Bronchial epithelial cell (primary cell): ENCODE results near the gene ATP11B. TPM values are rescaled to one million over a fixed set of nuclear protein-coding genes. Genes with fewer than 3 reads are reported as not detected.

Experiments
- DNase-seq: peaks from one replicate; pipeline ENCODE4 v3.0.0-alpha.2; 2010; ENCODE audit warnings: low read depth
- FAIRE-seq: peaks from 2 replicates; lab custom pipeline; 2011; peaks lifted over from hg19 to GRCh38; lab: Jason Lieb, UNC
- H3K27me3 ChIP-seq: 2 replicates; pipeline ENCODE4 v1.5.1; 2011; ENCODE audit warnings: low read length; ENCODE audit not compliant: control insufficient read depth, insufficient read depth
- H3K36me3 ChIP-seq: 2 replicates; pipeline ENCODE4 v1.5.1; 2011; ENCODE audit warnings: low read length; ENCODE audit not compliant: control insufficient read depth, insufficient read depth
- H3K4me3 ChIP-seq: 2 replicates; pipeline ENCODE4 v1.5.1; 2011; ENCODE audit warnings: mild to moderate bottlenecking, low read depth, low read length, control low read depth
- CTCF ChIP-seq: IDR thresholded peaks from 2 replicates; pipeline ENCODE4 v1.5.1; 2011; ENCODE audit warnings: mild to moderate bottlenecking, moderate library complexity, low read length, control low read depth, inconsistent platforms; ENCODE audit not compliant: insufficient read depth, severe bottlenecking
- total RNA-seq: library from RNA; depleted of rRNA; stranded (reverse); fragments of >200 nt; gene quantifications from 2 replicates; pipeline ENCODE4 v1.2.1, GENCODE V29; 2014

ATP11B gene
- total RNA-seq, 1 donor from 2014 or later: 72.4 TPM

DNA sequence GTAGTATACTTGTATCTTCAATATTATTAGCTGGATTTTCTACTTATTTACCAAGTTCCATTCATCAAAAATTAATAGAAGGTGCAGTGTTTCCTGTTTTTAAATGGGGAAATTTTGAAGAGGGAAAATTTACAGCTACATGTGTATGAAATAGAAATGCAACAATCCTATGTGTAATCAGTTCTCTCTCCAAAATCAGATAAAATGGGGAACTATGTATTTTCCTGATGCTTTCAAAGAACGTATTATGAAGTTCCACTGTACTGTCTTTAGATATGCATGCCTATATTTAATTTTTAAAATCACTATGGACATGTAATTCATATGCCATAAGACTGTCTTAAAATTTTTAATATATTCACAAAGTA is 143.6 kb downstream of the ATP11B start:
- DNase-seq: no peak
- no peak overlapping the region for H3K4me3 ChIP-seq
- no peak for FAIRE-seq
- no peak for TF ChIP-seq CTCF
- no peaks in the 10 kb centered on the region for H3K36me3 ChIP-seq
- H3K27me3 ChIP-seq: no peaks in the 10 kb centered on the region

DNA sequence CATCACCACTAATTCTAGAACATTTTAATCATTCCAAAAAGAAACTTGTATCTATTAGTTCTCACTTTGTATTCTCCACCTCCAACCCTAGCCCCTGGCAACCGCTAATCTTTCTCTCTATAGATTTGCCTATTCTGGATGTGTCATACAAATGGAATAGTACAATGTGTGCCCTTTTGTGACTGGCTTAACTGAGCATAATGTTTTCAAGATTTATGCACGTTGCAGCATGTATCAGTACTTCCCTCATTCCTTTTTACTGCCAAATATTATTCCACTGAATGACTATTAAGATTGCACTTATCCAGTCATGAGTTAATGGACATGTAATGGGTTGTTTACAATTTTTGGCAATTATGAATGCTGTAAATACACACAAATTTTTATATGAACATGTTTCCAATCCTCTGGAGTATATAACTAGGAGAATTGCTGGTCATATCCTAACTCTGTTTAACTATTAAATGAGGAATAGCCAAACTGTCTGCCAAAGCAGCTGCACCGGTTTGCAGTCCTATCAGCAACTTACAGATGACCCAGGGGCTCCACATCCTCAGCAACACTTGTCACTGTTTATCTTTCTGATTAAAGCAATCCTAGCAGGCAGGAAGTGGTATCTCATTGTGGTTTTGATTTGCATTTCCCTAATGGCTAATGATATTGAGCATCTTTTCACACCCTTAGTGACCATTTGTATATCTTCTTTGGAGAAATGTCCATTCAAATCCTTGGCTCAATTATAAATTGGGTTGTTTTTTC is 144.2 kb downstream of the ATP11B start:
- peak; percentile 69 for DNase-seq
- FAIRE-seq: no peak
- TF ChIP-seq CTCF: no peak
- no peaks in the 10 kb centered on the region for H3K36me3 ChIP-seq
- H3K4me3 ChIP-seq: no peak overlapping the region
- H3K27me3 ChIP-seq: no peaks in the 10 kb centered on the region

- no peak for FAIRE-seq
- no peaks in the 10 kb centered on the region for H3K36me3 ChIP-seq
- TF ChIP-seq CTCF: no peak
- no peak for DNase-seq
- H3K27me3 ChIP-seq: no peaks in the 10 kb centered on the region
- no peak overlapping the region for H3K4me3 ChIP-seq
These were observed 147.0 kb downstream of the ATP11B start for GRCh38 chr3:182940266-182940808.

- Histone ChIP-seq H3K4me3 (no peak overlapping the region), H3K36me3 (no peaks in the 10 kb centered on the region), H3K27me3 (no peaks in the 10 kb centered on the region)
- DNase-seq: no peak
- no peak for TF ChIP-seq CTCF
- FAIRE-seq: no peak
These were observed 148.4 kb downstream of the ATP11B start for GRCh38 chr3:182941719-182942118.

DNA sequence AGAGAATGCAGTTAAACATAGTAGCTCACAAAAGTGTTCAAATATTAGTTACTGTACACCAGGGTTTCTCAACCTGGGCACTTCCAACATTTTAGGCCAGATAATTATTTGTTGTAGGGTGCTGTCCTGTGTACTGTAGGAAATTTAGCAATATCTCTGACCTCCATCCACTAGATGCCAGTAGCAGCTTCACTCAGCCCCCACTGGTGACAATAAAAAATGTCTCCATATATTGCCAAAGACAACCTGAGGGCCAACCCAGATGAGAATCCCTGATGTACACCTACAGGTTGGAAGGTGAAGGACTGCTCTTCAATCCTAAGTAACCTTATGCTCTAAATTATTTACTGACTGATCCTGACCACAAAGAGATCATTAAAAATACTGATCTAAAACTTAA is 154.6 kb downstream of the ATP11B start:
- no peak for TF ChIP-seq CTCF
- Histone ChIP-seq H3K36me3 (no peaks in the 10 kb centered on the region), H3K27me3 (no peaks in the 10 kb centered on the region), H3K4me3 (no peak overlapping the region)
- no peak for DNase-seq
- FAIRE-seq: no peak

DNA sequence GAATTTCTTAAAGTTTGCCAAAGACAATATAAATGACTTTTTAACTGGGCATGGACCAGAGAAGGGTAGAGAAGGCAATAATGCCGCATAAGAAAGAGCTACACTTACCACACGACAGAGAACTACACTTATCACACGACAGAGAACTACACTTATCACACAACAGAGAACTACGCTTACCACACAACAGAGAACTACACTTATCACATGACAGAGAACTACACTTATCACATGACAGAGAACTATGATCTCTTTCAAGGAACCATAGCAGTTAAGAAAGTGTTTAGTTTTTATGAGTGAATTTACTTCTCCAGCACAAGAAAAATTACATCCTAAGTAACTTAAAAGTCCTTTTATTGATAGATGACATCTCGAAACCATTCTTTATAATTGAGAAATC is 155.0 kb downstream of the ATP11B start:
- no peak for DNase-seq
- no peak for FAIRE-seq
- TF ChIP-seq CTCF: no peak
- Histone ChIP-seq H3K27me3 (no peaks in the 10 kb centered on the region), H3K4me3 (no peak overlapping the region), H3K36me3 (no peaks in the 10 kb centered on the region)
